Gastroesophageal sphincter (tissue), 4 donors: ENCODE measurements around the gene ARNT2. TPM values are rescaled to one million over a fixed set of nuclear protein-coding genes. Genes with fewer than 3 reads are reported as not detected.

Experiments
- ATAC-seq: fragments of 150-250 bp; one replicate; pipeline ENCODE4 v1.9.1; 2016; ENCODE audit warnings: mild to moderate bottlenecking, moderate library complexity
- H3K27ac ChIP-seq, 4 donors: fragments of 200-600 bp; sonication (generic) in 3 of 4; 1 replicate in 3 of 4; 2 replicates in 1 of 4; pipeline ENCODE4 v1.5.1; 2016 to 2019
- H3K27me3 ChIP-seq: fragments of 200-600 bp; sonication (generic); one replicate; pipeline ENCODE4 v1.5.1; 2019
- H3K36me3 ChIP-seq, 2 donors: fragments of 200-600 bp; sonication (generic); one replicate each; pipeline ENCODE4 v1.5.1; 2019; ENCODE audit warnings: control low read depth in 1 of 2
- H3K4me1 ChIP-seq, 3 donors: fragments of 200-600 bp; sonication (generic); 1 replicate in 2 of 3; 2 replicates in 1 of 3; pipeline ENCODE4 v1.5.1; 2016 to 2019; ENCODE audit warnings: control low read depth in 2 of 3
- H3K4me3 ChIP-seq, 2 donors: fragments of 200-600 bp; sonication (generic); one replicate each; pipeline ENCODE4 v1.5.1; 2019; ENCODE audit warnings: mild to moderate bottlenecking in 1 of 2, moderate library complexity in 1 of 2
- H3K9me3 ChIP-seq, 3 donors: fragments of 200-600 bp; sonication (generic); one replicate each; pipeline ENCODE4 v1.5.1; 2017 to 2019; ENCODE audit warnings: control low read depth in 2 of 3
- EP300 ChIP-seq: sonication (generic); formaldehyde crosslinking; IDR thresholded peaks from one replicate; pipeline ENCODE4 v1.6.1; 2017; ENCODE audit warnings: antibody characterized with exemption, mild to moderate bottlenecking
- POLR2A ChIP-seq, 2 donors: fragments of 450-650 bp; IDR thresholded peaks; one replicate each; pipeline ENCODE4 v1.6.1; 2017; ENCODE audit warnings: antibody characterized with exemption in 2 of 2, mild to moderate bottlenecking in 2 of 2, moderate library complexity in 1 of 2
- POLR2AphosphoS5 ChIP-seq: sonication (generic); formaldehyde crosslinking; IDR thresholded peaks from one replicate; pipeline ENCODE4 v1.6.1; 2017; ENCODE audit warnings: antibody characterized with exemption
- WGBS, 2 donors: methylation state at CpG; one replicate each; pipeline ENCODE4 v1.1.5; 2018; ENCODE audit warnings: low coverage in 1 of 2; 5-methylcytosine and 5-hydroxymethylcytosine counted together
- total RNA-seq, 4 donors: library from RNA; depleted of rRNA; stranded (reverse); fragments of >200 nt; gene quantifications; one replicate each; pipeline ENCODE4 v1.1.0, GENCODE V29; 2016
- TF ChIP-seq, protein P1 (sequence below), 4 experiments: fragments of 200-600 bp in 2 of 4; fragments of 450-650 bp in 2 of 4; sonication (generic) in 1 of 4; IDR thresholded peaks; one replicate each; pipeline ENCODE4 v1.5.1; 2017 to 2019; ENCODE audit warnings: antibody characterized with exemption in 4 of 4, mild to moderate bottlenecking in 2 of 4, moderate library complexity in 2 of 4

The ARNT2 gene
- total RNA-seq, 4 donors from 2014 or later = 6.7 to 11.6 (median 9.4) TPM

DNA sequence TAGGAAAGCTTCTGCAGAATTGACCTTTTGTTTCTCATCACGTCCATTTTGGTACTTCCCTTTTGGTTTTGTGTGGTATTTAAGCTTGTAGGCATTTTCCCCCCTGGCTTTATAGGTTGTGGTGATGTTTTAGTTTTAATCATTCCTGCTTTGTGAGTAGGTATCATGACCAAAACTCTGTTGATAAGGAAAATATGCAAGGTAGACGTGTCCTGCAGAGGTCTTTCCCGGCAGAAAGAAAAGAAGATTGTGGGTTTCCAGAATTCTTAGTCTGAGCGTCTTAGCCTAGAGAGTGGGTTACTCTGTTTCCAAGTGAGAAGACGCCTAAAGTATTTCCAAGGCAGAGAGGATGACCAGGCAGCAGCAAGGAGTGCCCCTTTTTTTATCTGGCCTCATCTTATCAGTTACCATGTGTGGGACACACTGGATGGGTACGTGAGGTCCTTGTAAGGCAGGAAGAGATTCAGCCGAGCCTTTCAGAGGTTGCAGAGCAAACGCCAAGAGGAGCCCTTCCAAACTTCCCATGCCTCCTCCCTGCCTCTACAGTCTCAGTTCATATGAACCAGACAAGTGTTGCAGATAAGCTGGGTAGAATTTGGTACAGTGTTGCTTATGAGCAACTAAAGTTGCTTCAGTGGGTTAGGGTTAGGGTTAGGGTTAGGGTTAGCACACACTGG lies 58.8 kb downstream of the ARNT2 start:
- no peaks in the 10 kb centered on the region for H3K27me3 ChIP-seq
- 83 to 93% methylated on average over 1 to 4 of the region's 8 CpGs for WGBS, 2 donors
- H3K27ac ChIP-seq = no peak overlapping the region
- H3K4me3 ChIP-seq = no peak overlapping the region
- TF ChIP-seq POLR2AphosphoS5 (no peak), EP300 (no peak), POLR2A (IDR thresholded peaks at IDR 0.05) (no peak)
- TF ChIP-seq, protein P1, sequence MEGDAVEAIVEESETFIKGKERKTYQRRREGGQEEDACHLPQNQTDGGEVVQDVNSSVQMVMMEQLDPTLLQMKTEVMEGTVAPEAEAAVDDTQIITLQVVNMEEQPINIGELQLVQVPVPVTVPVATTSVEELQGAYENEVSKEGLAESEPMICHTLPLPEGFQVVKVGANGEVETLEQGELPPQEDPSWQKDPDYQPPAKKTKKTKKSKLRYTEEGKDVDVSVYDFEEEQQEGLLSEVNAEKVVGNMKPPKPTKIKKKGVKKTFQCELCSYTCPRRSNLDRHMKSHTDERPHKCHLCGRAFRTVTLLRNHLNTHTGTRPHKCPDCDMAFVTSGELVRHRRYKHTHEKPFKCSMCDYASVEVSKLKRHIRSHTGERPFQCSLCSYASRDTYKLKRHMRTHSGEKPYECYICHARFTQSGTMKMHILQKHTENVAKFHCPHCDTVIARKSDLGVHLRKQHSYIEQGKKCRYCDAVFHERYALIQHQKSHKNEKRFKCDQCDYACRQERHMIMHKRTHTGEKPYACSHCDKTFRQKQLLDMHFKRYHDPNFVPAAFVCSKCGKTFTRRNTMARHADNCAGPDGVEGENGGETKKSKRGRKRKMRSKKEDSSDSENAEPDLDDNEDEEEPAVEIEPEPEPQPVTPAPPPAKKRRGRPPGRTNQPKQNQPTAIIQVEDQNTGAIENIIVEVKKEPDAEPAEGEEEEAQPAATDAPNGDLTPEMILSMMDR (IDR thresholded peaks at IDR 0.05) = no peak
- no peaks in the 10 kb centered on the region for H3K36me3 ChIP-seq
- no peaks in the 10 kb centered on the region for H3K4me1 ChIP-seq
- ATAC-seq = no peak
- no peaks in the 10 kb centered on the region for H3K9me3 ChIP-seq

DNA sequence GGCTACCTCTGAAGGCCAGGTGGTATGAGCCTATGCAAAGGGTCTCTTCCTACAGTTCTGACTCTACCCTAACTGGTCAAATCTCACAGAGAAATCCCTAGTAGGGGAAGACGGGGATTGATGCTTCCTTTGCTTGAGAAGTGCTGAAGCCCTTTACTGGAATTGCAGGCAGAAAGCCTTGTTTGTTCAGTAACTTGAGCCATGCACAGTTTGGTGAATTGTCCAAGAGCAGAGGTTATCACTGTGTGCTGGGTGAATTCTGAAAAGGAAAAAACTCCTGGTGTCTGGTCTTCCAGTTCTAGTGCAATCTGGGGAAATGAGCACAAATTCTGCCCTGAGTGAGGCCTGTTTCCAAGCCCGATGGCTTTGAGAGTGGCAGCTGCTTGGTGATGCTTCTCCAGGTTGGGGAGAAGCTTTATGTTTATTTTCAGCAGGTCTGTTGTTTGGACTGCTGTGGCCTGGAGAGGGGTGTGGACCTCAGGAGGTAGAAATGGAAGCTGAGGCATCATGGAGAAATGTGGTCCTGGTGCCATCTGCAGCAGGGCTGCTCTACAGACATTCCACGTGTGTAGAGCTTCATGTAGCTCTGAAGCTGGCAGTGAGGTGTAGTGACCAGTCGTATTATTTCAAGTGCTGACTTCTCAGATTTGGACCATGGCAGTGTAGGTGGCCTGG lies 60.9 kb downstream of the ARNT2 start:
- WGBS, 2 donors = 83 to 100% methylated on average over 1 of the region's 4 CpGs
- H3K4me1 ChIP-seq = no peaks in the 10 kb centered on the region
- no peaks in the 10 kb centered on the region for H3K27me3 ChIP-seq
- no peak for ATAC-seq
- no peaks in the 10 kb centered on the region for H3K9me3 ChIP-seq
- H3K36me3 ChIP-seq = peaks cover 0 to 4% of the 10 kb centered on the region in 2 donors
- TF ChIP-seq POLR2AphosphoS5 = no peak
- no peak overlapping the region for H3K4me3 ChIP-seq
- H3K27ac ChIP-seq = no peak overlapping the region

DNA sequence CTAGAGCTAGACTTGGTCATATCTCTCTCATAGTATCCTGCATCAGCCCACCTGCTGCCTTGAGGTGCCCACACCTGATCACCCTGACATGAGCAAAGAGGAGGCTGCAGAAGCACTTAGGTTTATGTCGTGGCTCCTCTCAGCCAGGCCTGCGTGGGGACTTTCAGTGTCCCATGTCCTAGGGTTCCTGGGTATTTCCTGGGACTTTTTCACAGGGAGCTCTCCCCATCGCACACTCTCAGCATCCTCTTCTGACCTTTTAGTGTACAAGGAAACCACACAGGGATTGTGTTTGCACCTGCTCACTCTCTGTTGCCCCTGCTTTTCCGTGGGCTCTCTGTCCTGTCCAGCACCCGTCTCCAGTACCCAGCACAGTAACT lies 61.4 kb downstream of the ARNT2 start:
- Histone ChIP-seq H3K36me3 (peaks cover 0 to 9% of the 10 kb centered on the region in 2 donors), H3K27ac (no peak overlapping the region), H3K9me3 (no peaks in the 10 kb centered on the region), H3K4me1 (no peaks in the 10 kb centered on the region), H3K4me3 (no peak overlapping the region), H3K27me3 (no peaks in the 10 kb centered on the region)
- ATAC-seq = no peak
- WGBS, 2 donors = 84 to 100% methylated on average over 3 of the region's 5 CpGs
- no peak for TF ChIP-seq POLR2AphosphoS5
- no peak for TF ChIP-seq EP300
- TF ChIP-seq POLR2A (IDR thresholded peaks at IDR 0.05) = no peak
- TF ChIP-seq, protein P1 (IDR thresholded peaks at IDR 0.05) = no peak

DNA sequence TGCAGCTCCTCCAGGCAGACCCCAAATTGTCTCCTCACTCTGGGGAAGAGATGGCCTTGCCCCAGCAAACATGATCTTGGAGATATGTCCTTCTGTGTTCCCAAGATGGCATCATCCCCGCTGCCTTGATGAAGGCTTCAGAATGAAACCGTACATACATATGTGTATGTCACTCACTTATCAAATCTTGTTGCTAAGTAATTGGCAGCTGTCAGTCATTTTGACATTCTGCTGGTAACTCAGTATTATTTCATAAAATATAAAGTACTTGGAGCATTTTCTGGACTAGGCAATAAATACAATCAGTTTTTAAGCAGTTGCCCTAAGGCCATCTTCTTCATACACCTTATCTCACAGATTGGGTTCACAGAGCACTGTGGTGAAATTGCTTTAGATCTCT lies 62.4 kb downstream of the ARNT2 start:
- H3K36me3 ChIP-seq = peaks cover 0 to 17% of the 10 kb centered on the region in 2 donors
- H3K9me3 ChIP-seq = no peaks in the 10 kb centered on the region
- WGBS, 2 donors = 88 to 100% methylated on average over 2 of the region's 2 CpGs
- TF ChIP-seq, protein P1 (IDR thresholded peaks at IDR 0.05) = no peak
- TF ChIP-seq POLR2AphosphoS5 (no peak), EP300 (no peak), POLR2A (IDR thresholded peaks at IDR 0.05) (no peak)
- H3K27me3 ChIP-seq = no peaks in the 10 kb centered on the region
- no peak for ATAC-seq
- H3K4me3 ChIP-seq = no peak overlapping the region
- H3K4me1 ChIP-seq = no peaks in the 10 kb centered on the region
- H3K27ac ChIP-seq = no peak overlapping the region

DNA sequence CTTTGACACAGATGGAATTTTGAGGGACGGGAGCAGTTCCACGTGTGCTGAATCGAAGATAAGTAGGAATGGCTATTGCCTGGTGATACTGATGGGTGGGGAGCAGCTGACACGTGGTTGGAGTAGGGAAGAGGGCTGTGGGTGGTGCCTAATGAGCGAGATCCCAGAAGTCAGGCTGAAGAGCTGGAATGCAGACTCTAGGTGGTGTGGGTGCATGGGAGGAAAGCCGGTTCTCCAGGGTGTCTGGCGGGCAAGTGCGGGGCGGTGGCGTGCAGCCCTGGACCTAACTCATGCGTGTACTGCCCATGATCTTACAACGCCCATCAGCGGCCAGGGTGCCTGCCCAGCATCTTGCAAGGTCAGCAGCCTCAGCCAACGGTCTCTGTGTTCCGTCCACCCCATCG lies 63.1 kb downstream of the ARNT2 start:
- Histone ChIP-seq H3K27me3 (no peaks in the 10 kb centered on the region), H3K4me1 (no peaks in the 10 kb centered on the region), H3K36me3 (peaks cover 0 to 17% of the 10 kb centered on the region in 2 donors), H3K9me3 (no peaks in the 10 kb centered on the region), H3K27ac (no peak overlapping the region), H3K4me3 (no peak overlapping the region)
- TF ChIP-seq, protein P1 (IDR thresholded peaks at IDR 0.05) = no peak
- TF ChIP-seq EP300 (no peak), POLR2AphosphoS5 (no peak), POLR2A (IDR thresholded peaks at IDR 0.05) (no peak)
- 76 to 80% methylated on average over 5 to 9 of the region's 16 CpGs for WGBS, 2 donors
- ATAC-seq = no peak
